KOPT-K1 (cell line): ENCODE data around the gene EXOC6B.

Experiments used
- H3K27ac ChIP-seq: fragments of 200-600 bp; sonication (generic); 2 replicates; pipeline ENCODE4 v1.5.1; 2016; ENCODE audit warnings: antibody characterized with exemption, mild to moderate bottlenecking, low read depth, low read length; ENCODE audit not compliant: poor library complexity, severe bottlenecking
- H3K36me3 ChIP-seq: fragments of 200-600 bp; sonication (generic); 2 replicates; pipeline ENCODE4 v1.5.1; 2017; ENCODE audit warnings: antibody characterized with exemption, mild to moderate bottlenecking, low read length, moderate library complexity; ENCODE audit not compliant: insufficient read depth
- H3K9me3 ChIP-seq: fragments of 200-600 bp; sonication (generic); 2 replicates; pipeline ENCODE4 v1.5.1; 2017; ENCODE audit warnings: antibody characterized with exemption, low read length, mild to moderate bottlenecking; ENCODE audit not compliant: insufficient read depth, poor library complexity, severe bottlenecking

The EXOC6B gene

DNA sequence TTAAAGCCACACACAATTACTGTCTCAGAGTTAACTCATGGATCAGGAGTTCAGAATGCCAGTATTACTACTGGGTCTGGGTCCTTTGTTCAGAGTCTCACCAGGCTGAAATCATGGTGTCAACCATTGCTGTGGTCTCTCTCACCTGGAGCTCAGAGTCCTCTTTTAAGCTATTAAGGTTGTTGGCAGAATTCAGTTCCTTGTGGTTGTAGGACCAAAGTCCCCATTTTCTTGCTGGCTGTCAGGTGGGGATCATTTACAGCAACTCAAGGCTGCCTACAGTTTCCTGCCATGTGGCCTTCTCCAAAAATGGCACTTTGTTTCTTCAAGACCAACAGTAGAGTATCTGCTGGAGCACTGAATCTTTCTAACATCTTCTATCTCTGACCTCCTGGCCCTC lies 113.5 kb downstream of the EXOC6B start:
- H3K9me3 ChIP-seq, result no peaks in the 10 kb centered on the region
- no peak overlapping the region for H3K27ac ChIP-seq
- no peaks in the 10 kb centered on the region for H3K36me3 ChIP-seq

DNA sequence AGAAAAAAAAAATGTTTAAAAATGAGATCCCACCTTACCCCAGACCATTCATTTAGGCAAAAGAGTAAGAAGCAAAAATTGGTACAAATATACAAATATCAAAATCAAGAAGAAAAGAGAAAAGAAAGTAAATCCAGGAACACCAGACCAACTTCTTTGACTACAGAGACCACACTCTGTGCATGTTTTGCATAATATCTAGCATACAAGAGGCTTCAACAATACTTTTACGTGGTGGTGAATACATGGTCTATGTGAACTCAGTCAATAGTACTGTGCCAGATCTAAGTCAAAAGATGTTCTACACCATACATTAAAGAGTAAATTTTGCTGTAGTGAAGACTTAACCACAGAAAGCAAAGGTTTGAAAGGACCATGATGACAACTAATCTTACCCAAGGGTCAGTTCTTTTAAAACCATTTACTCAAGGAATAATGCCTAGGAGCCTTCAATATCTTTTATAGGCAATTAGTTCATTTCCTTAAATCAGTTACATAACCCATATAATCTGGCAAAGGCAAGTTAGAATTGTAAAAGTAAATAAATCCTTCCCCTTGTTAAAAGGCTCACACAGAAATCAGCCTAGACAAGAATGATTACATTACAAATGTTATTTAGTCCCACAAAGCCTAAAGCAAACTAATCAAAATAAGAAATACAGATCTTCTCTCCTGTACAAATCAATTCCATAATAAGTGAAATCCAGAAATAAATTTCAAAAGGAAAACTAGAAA lies 115.2 kb downstream of the EXOC6B start:
- Histone ChIP-seq H3K9me3 (no peaks in the 10 kb centered on the region), H3K27ac (no peak overlapping the region), H3K36me3 (no peaks in the 10 kb centered on the region)

DNA sequence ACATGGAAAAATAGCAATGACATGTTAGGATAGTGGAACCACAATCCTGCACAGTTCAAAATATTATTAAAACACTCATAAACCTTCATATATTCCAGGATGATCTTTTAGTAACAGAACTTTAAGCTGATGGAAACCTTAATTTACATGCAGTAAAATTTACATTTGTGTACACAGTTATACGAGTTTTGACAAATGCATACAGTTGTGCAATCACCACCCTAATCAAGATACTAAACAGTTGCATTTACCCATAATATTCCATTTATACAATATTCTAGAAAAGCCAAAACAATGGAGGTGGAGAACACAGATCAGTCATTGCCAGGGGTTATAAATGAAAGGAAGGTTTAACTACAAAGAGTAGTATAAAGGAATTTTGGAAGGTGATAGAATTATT lies 117.6 kb downstream of the EXOC6B start:
- H3K27ac ChIP-seq, result no peak overlapping the region
- no peaks in the 10 kb centered on the region for H3K9me3 ChIP-seq
- H3K36me3 ChIP-seq, result no peaks in the 10 kb centered on the region

DNA sequence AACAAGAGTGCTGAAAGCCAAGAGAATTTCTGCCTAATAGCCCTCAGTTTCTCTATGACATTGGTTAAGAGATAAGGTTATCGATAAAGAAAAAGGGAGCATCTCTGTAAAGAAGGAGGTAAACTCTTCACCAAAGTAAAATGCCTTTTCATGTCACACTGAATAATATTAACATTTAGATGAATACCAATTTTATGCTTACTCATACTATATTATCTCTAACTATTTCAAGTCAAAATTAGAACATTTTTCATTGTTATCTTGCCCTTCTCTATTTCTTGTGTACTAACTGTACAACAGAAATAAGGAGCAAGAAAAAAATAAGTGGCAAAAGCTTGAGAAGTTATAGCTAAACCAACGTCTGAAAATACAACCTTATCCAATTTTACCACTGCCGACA lies 127.5 kb downstream of the EXOC6B start:
- no peaks in the 10 kb centered on the region for H3K9me3 ChIP-seq
- no peak overlapping the region for H3K27ac ChIP-seq
- H3K36me3 ChIP-seq, result no peaks in the 10 kb centered on the region

DNA sequence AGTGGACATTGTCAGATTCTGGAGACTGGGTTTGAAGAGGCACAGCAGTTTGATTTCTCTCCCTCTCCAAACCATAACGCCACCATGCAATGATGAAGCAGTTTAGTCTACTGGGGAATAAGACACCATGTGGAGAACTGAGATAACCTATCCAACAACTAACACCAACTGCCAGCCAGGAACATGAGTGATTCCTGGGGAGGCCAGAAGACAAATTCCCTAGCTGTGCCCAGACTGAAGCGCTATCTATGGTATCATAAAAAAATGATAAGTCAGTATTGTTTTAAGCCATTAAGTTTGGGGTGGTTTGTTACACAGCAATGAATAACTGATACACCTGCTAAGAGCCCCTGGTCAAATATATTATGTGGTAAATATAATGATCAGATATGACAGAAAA lies 129.3 kb downstream of the EXOC6B start:
- H3K9me3 ChIP-seq, result no peaks in the 10 kb centered on the region
- no peak overlapping the region for H3K27ac ChIP-seq
- no peaks in the 10 kb centered on the region for H3K36me3 ChIP-seq

DNA sequence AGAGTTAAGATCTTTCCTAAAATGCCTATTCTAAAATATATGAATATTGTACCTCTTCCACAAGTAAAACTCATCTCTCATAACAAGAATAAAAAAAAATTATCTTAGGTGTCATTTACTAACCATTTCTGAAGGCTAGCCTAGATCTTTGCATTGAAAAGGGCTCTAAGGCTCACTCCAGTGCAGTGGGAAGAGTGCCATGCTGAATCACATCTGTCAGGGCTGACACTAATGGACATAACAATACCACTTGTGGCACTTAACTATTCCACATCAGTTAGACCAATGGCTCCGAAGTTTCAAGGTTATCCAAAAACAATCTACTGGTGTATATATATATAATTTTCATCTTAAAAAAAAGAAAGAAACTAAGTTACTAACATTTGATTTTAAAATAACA lies 130.2 kb downstream of the EXOC6B start:
- H3K27ac ChIP-seq, result no peak overlapping the region
- no peaks in the 10 kb centered on the region for H3K9me3 ChIP-seq
- no peaks in the 10 kb centered on the region for H3K36me3 ChIP-seq

DNA sequence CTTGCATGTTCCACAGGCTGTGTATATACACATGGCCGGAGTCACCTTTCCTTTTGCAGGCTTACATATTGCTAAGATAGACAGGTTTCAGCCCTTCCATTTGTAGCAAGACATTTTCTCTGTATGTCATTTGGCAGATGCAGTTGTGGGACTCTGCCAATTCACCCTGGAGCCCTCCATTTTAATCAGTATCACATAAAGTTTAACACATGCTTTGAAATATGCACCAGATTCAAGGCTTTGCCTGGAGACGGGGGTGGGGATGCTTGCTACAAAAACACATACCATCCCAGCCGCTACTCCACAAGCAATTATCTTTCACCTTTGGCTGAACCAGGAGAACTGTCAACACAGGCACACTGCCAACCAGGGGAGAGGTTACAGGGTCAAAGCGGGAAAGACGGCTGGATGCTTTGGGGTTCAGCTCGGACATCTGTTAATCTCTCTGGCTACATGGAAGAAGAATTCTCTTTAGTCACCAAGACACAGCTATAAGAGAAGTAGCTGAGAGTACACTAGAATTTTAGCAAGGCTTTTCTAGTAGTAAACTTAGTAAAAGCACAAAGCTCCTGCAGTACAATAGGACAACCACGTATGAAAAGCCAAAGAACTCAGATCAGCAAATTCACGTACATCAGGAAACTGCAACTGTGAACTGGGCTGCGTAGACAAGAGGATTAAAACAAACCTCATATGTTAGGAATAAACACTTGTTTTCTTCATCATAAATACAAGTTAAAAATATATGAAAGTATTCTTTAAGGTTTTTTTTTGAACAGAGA lies 130.9 kb downstream of the EXOC6B start:
- H3K36me3 ChIP-seq, result no peaks in the 10 kb centered on the region
- no peaks in the 10 kb centered on the region for H3K9me3 ChIP-seq
- no peak overlapping the region for H3K27ac ChIP-seq

DNA sequence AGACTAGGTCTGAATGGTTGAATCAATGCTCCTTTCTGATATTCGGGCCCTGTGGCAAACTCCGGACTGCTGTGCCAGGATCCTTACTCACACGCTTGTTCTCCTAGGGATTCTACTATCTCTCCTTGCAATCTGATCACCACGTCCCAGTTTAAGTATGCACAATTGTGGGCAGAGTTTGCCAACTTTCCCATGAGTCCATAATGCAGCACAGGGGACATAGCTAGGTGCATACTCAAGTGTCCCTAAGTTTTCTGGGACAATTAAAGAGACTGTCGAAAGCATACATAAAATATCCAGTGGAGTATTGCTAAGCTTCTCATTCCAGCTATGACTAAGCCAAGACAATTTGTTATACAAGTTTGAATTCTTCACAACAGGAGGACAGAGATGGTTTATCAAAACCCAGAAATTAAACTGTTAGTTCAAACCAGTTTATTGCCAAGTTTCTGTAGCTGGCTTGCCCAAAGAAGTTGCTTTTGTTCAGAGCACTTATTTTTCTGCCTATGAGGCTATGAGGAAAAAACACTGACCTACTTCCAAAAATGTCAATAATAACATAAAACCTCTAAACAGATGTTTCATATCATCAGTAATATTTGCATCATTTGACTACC lies 136.1 kb downstream of the EXOC6B start:
- no peaks in the 10 kb centered on the region for H3K9me3 ChIP-seq
- no peak overlapping the region for H3K27ac ChIP-seq
- H3K36me3 ChIP-seq, result no peaks in the 10 kb centered on the region

DNA sequence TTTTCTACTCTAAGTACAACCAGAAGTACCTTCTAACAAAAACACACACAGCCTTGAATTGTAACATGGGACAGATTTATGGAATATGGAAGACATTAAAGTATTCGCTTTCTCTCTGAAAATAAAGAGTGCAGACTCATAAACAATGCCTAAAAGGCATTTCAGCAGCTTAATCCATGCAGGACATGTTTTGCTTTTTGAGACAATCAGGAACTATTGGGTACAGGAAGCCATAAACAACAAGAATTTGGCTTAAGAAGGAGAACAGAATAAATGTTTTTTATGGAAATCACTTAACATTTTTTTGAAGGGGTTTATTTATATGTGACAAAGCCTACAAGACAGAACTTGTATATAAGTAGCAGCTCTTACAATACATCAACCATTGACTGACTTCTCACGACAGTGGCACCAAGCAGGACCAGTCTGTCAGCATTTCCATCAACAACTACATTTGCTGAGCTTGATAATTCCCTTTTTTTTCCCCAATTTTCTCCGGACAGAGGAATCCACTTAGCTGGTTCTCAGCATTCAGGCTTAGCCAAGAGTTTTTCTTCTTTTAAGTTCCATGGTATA lies 140.1 kb downstream of the EXOC6B start:
- Histone ChIP-seq H3K27ac (no peak overlapping the region), H3K36me3 (no peaks in the 10 kb centered on the region), H3K9me3 (no peaks in the 10 kb centered on the region)

DNA sequence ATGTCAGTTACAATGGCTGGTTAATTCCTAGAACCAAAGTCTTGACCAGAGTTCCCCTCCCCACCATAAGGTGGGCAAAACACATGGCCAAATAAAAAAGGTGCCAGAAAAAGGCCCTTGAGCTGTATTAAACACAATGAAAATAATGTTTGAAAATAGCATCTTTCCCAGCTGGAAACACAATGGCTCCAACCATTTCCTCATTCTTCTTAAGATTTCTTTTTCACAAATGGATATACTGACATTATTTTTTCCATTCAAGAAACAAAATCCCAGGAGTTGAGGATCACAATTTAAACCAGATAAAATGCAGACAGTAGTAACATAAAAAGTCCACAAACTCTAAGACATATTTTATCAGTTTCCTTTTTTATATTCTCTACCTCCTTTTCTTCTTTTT lies 143.8 kb downstream of the EXOC6B start:
- no peaks in the 10 kb centered on the region for H3K36me3 ChIP-seq
- H3K9me3 ChIP-seq, result no peaks in the 10 kb centered on the region
- H3K27ac ChIP-seq, result no peak overlapping the region

DNA sequence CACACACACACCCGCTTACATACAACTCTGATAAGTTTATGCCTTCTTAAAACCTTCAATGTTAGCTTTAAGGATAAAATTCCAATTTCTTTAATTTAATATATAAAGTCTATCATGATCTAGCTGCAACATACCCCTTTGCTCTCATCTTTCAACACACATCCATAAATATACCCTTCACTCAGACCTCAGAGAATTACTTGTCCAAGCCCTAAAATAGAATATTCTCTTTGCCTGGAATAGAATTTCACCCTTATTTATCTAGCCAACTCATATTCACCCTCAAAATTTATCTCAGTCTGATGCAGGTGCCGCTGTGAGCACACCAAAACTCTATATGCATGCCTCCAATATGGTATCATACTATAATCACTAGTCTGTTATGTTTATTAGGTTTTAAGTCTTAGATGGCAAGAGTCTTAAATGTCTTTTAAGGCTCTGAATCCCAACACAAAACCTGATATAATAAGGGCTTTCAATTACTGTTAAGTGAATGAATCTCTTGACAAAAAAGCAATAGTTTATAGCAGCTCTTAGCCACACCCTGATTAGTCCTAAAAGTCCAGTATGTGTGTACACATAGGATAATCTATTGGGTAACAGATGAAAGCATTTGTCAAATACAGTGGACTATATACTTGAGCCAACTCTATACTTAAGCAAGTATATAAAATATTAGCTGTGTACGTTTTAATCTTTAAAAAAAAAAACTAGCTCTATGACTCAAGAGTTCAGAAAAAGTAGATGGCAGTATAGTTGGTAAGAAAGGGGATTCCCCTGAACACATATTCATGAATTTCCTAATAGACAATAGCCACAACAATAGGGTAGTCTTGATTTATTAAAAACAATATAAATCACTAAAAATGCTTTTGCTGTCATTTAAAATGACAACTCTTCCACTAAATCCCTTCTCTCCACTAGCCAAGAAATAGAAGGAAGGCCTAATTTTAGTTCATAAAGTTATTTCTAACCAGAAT lies 144.5 kb downstream of the EXOC6B start:
- H3K36me3 ChIP-seq, result no peaks in the 10 kb centered on the region
- H3K27ac ChIP-seq, result no peak overlapping the region
- no peaks in the 10 kb centered on the region for H3K9me3 ChIP-seq

DNA sequence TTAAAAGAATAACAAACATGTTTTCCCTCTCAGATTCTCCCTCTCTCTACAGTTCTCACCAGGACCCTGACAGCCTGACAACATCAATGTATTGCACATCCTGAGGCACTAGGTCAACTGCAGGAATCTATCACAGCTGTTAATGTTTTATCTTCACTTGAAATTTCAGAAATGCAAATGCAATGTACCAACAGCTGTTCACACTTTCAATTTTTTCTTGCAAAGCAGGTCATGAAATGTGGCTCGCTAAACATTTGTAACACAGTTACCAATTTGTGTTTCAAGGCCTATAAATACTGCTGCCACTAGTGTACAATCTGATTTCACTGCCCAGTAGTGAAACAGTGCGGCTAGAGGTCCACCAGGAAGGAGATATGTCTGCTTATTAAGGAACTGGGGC lies 147.8 kb downstream of the EXOC6B start:
- Histone ChIP-seq H3K27ac (no peak overlapping the region), H3K9me3 (no peaks in the 10 kb centered on the region), H3K36me3 (no peaks in the 10 kb centered on the region)

DNA sequence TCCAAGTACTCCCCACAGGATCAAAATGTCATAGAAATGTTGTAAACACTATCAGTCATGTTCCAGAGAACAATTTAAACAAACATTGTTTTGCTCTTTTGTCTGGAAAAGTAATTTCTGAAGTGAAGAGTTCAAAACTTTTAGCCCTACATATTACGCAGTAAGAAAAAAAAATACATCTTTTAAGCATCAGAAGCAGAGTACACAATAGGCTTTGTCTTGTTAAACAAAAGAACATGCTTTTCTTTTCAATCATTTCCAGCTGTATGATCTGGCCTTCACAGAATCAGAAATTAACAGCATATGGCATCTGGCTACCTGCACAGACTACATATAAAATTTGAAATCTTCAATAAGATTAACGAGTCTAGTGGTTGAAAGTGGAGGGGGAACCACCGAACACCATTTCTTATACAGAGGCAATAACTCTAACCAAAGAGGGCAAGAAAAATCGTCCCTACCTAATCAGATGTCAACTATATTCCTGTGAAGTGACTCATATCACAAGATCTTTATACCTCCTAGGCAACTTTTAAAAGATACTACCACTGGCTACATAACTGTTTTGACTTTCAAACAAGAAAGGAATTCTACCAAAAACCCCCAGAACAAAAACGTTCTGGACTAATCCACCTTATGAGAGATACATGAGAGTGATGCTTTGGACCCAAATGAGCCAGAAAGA lies 149.3 kb downstream of the EXOC6B start:
- H3K9me3 ChIP-seq, result no peaks in the 10 kb centered on the region
- no peaks in the 10 kb centered on the region for H3K36me3 ChIP-seq
- H3K27ac ChIP-seq, result no peak overlapping the region
